K562 (cell line): ENCODE data around the gene PRCC. TPM values are rescaled to one million over a fixed set of nuclear protein-coding genes. Genes with fewer than 3 reads are reported as not detected.

Experiments
- ATAC-seq: fragments of 200-7000 bp; cut with Tn5 transposase; 3 replicates; pipeline ENCODE4 v1.9.1; 2020; ENCODE audit warnings: moderate library complexity
- BruUV-seq: library from RNA; stranded (reverse); fragments of 400-500 nt; replicated peaks from 2 replicates; lab custom pipeline; 2021; lab: Mats Ljungman, UMichigan
- CTCF ChIA-PET: fragments of 300-600 bp; formaldehyde crosslinking; extraction: SDS; loops from one replicate; lab custom pipeline; 2021; ENCODE audit warnings: low intra/inter-chr PET ratio; lab: Yijun Ruan, JAX
- POLR2A ChIA-PET: fragments of 300-600, 350-650 bp; sonication (Branson Sonifier 250); formaldehyde crosslinking; extraction: SDS; loops from one replicate; lab custom pipeline; 2021; ENCODE audit warnings: antibody characterized with exemption, inconsistent platforms; lab: Yijun Ruan, JAX
- DNase-seq, 4 experiments: peaks; one replicate each; pipeline versions ENCODE4 v3.0.0 to v3.0.0-alpha.2; 2011 to 2018; ENCODE audit warnings: low spot score in 3 of 4, mixed read lengths in 3 of 4; ENCODE audit errors: extremely low read depth in 1 of 4
- FAIRE-seq: peaks from 2 replicates; lab custom pipeline; 2011; peaks lifted over from hg19 to GRCh38; lab: Jason Lieb, UNC
- H2AFZ ChIP-seq: 2 replicates; pipeline ENCODE4 v1.6.0; 2011; ENCODE audit warnings: low read depth, low read length, control low read depth, inconsistent platforms
- H3K27ac ChIP-seq: fragments of 200-600 bp; 3 replicates; pipeline ENCODE4 v1.8.0; 2011; ENCODE audit warnings: low read depth, mild to moderate bottlenecking, control low read depth, inconsistent platforms, low read length, moderate library complexity, mixed read lengths; ENCODE audit errors: extremely low read depth
- H3K27me3 ChIP-seq, 2 experiments: fragments of 300-600 bp in 1 of 2; 2 replicates in 1 of 2; 3 replicates in 1 of 2; pipeline versions ENCODE4 v1.6.0 to v1.8.0; 2011; ENCODE audit warnings: inconsistent platforms in 2 of 2, low read length in 2 of 2, mild to moderate bottlenecking in 1 of 2, mixed read lengths in 1 of 2, moderate library complexity in 1 of 2; ENCODE audit not compliant: control insufficient read depth in 2 of 2, insufficient read depth in 2 of 2
- H3K36me3 ChIP-seq: fragments of 300-600 bp; 3 replicates; pipeline ENCODE4 v1.8.0; 2011; ENCODE audit warnings: mild to moderate bottlenecking, low read length, inconsistent platforms; ENCODE audit not compliant: control insufficient read depth, insufficient read depth
- H3K4me1 ChIP-seq, 2 experiments: fragments of 200-600 bp in 1 of 2; replicated peaks in 1 of 2; 2 replicates in 1 of 2; 3 replicates in 1 of 2; pipeline versions ENCODE4 v1.5.1 to v1.8.0; 2011; ENCODE audit warnings: inconsistent platforms in 2 of 2, low read length in 2 of 2, mild to moderate bottlenecking in 1 of 2, mixed read lengths in 1 of 2, moderate library complexity in 1 of 2; ENCODE audit not compliant: control insufficient read depth in 2 of 2, insufficient read depth in 2 of 2
- H3K4me2 ChIP-seq: 2 replicates; pipeline ENCODE4 v1.6.1; 2011; ENCODE audit warnings: low read length, control low read depth, inconsistent platforms, mixed read lengths; ENCODE audit not compliant: insufficient read depth
- H3K4me3 ChIP-seq: fragments of 200-600 bp; sonication (generic), shearing (Covaris generic); 2 replicates; pipeline ENCODE4 v1.5.1; 2016; ENCODE audit warnings: control low read depth, inconsistent platforms
- H3K79me2 ChIP-seq: fragments of 200-600 bp; 3 replicates; pipeline ENCODE4 v1.8.0; 2011; ENCODE audit warnings: low read length, inconsistent platforms; ENCODE audit not compliant: control insufficient read depth, insufficient read depth
- H3K9ac ChIP-seq, 2 experiments: 2 replicates each; pipeline versions ENCODE4 v1.6.0 to v1.6.1; 2011; ENCODE audit warnings: low read depth in 2 of 2, low read length in 2 of 2, control low read depth in 1 of 2, inconsistent platforms in 1 of 2, mild to moderate bottlenecking in 1 of 2, mixed read lengths in 1 of 2; ENCODE audit not compliant: insufficient read depth in 1 of 2
- H3K9me1 ChIP-seq: one replicate; pipeline ENCODE4 v1.6.0; 2011; ENCODE audit warnings: inconsistent platforms, mild to moderate bottlenecking, low read length, moderate library complexity; ENCODE audit not compliant: control insufficient read depth, insufficient read depth
- H3K9me3 ChIP-seq: replicated peaks from 2 replicates; pipeline ENCODE4 v1.5.1; 2011; ENCODE audit warnings: low read depth, low read length, inconsistent platforms; ENCODE audit not compliant: control insufficient read depth, insufficient read depth
- H4K20me1 ChIP-seq: replicated peaks from 2 replicates; pipeline ENCODE4 v1.6.1; 2011; ENCODE audit warnings: low read length, inconsistent platforms, mixed read lengths; ENCODE audit not compliant: control insufficient read depth, insufficient read depth
- CEBPG ChIP-seq, 3 experiments: fragments of 200-800 bp in 1 of 3; sonication (Bioruptor generic) in 1 of 3; sonication (generic) in 1 of 3; formaldehyde crosslinking in 1 of 3; IDR thresholded peaks in 2 of 3; conservative IDR thresholded peaks in 1 of 3; 2 replicates each; pipeline versions ENCODE4 v1.6.1 to v1.8.0; 2016 to 2022; ENCODE audit warnings: missing compliant biosample characterization in 2 of 3, missing genetic modification characterization in 2 of 3, mild to moderate bottlenecking in 1 of 3, missing genetic modification reagents in 1 of 3
- CREB3 ChIP-seq: fragments of 450-650 bp; conservative IDR thresholded peaks from 2 replicates; pipeline ENCODE4 v1.6.1; 2016; ENCODE audit warnings: missing genetic modification characterization, low read depth, mild to moderate bottlenecking, missing compliant biosample characterization, moderate library complexity
- CTBP1 ChIP-seq: fragments of 450-650 bp; IDR thresholded peaks from 2 replicates; pipeline ENCODE4 v1.6.1; 2016; ENCODE audit warnings: borderline replicate concordance
- EGR1 ChIP-seq: fragments of 450-650 bp; conservative IDR thresholded peaks from 2 replicates; pipeline ENCODE4 v1.6.1; 2017; ENCODE audit warnings: mild to moderate bottlenecking
- FOXP4 ChIP-seq: sonication (generic); formaldehyde crosslinking; IDR thresholded peaks from 2 replicates; pipeline ENCODE4 v1.8.0; 2022; ENCODE audit warnings: mild to moderate bottlenecking, missing genetic modification reagents, borderline replicate concordance
- NFRKB ChIP-seq: fragments of 450-650 bp; IDR thresholded peaks from 2 replicates; pipeline ENCODE4 v1.6.1; 2016; ENCODE audit warnings: low read depth
- SLC30A9 ChIP-seq: fragments of 250-450 bp; sonication (Bioruptor Pico); IDR thresholded peaks from 2 replicates; pipeline ENCODE4 v1.8.0; 2022; ENCODE audit warnings: mild to moderate bottlenecking, moderate library complexity
- WHSC1 ChIP-seq: IDR thresholded peaks from one replicate; pipeline ENCODE4 v1.6.1; 2012; ENCODE audit warnings: low read length, control low read depth, inconsistent platforms
- ZFP36 ChIP-seq: fragments of 150-350 bp; IDR thresholded peaks from 2 replicates; pipeline ENCODE4 v1.6.1; 2018; ENCODE audit warnings: low read length, low read depth; ENCODE audit not compliant: partially characterized antibody
- WGBS: fragments of 100-300 bp; shearing (Covaris generic); methylation state at CpG from one replicate; pipeline ENCODE4 v1.1.6; 2016; ENCODE audit warnings: low coverage, mixed read lengths; ENCODE audit not compliant: insufficient coverage; ENCODE audit errors: missing lambda C conversion rate; 5-methylcytosine and 5-hydroxymethylcytosine counted together
- in situ Hi-C: fragments of 300-500 bp; cut with MboI; formaldehyde crosslinking; loops from 4 replicates; pipeline ENCODE4 v1.15.0; 2018; ENCODE audit warnings: inconsistent platforms, mixed read lengths
- intact Hi-C: fragments of 100-400 bp; cut with micrococcal nuclease; formaldehyde crosslinking; loops from 2 replicates; pipeline ENCODE4 v1.14.2; 2022
- polyA plus RNA-seq, 8 experiments: library from polyadenylated mRNA; depleted of rRNA in 4 of 8; stranded (reverse) in 5 of 8; unstranded in 3 of 8; fragments of >200 nt; fragmentation: Nextera tagmentation in 2 of 8; fragmentation: Illumina TruSeq in 1 of 8; extraction: Ambion mirVana in 2 of 8; extraction: Trizol in 1 of 8; gene quantifications; 2 replicates each; pipeline versions ENCODE4 v1.2.1 to v1.2.3, GENCODE V29; 2011 to 2014; ENCODE audit warnings: inconsistent platforms in 1 of 8, missing spikeins in 1 of 8
- total RNA-seq, 7 experiments: library from RNA; depleted of rRNA in 6 of 7; stranded (reverse); fragments of >200 nt in 6 of 7; fragmentation: Illumina TruSeq in 2 of 7; extraction: Trizol in 2 of 7; gene quantifications; 2 replicates each; pipeline versions ENCODE4 v1.2.1 to v1.2.3, GENCODE V29; 2011 to 2021; ENCODE audit warnings: low replicate concordance in 1 of 7
- TF ChIP-seq, protein P1 (sequence below): sonication (generic); formaldehyde crosslinking; IDR thresholded peaks from 2 replicates; pipeline ENCODE4 v1.8.0; 2022; ENCODE audit warnings: mild to moderate bottlenecking, missing genetic modification reagents

The PRCC gene
- total and polyA plus RNA-seq, 9 of the 15 experiments (the other 6 are each of a cell fraction or from before 2014, with no cell fraction given): 23.9 to 201 (median 41.1) TPM

- Histone ChIP-seq H3K9ac (no peak overlapping the region), H3K27ac (no peak overlapping the region), H3K9me3 (no peaks in the 10 kb centered on the region), H3K36me3 (no peaks in the 10 kb centered on the region), H3K4me1 (peaks cover 0 to 8% of the 10 kb centered on the region in 2 experiments; a peak in 3 of 5 replicates), H3K4me3 (no peak overlapping the region), H2AFZ (no peak overlapping the region), H4K20me1 (no peaks in the 10 kb centered on the region), H3K9me1 (no peaks in the 10 kb centered on the region), H3K79me2 (no peaks in the 10 kb centered on the region), H3K27me3 (peaks cover 17 to 22% of the 10 kb centered on the region in 2 experiments; a peak in 4 of 5 replicates), H3K4me2 (no peak overlapping the region)
- no peak for TF ChIP-seq CREB3 (tag)
- no peak for TF ChIP-seq FOXP4 (CRISPR knock-in tag)
- TF ChIP-seq, protein P1, sequence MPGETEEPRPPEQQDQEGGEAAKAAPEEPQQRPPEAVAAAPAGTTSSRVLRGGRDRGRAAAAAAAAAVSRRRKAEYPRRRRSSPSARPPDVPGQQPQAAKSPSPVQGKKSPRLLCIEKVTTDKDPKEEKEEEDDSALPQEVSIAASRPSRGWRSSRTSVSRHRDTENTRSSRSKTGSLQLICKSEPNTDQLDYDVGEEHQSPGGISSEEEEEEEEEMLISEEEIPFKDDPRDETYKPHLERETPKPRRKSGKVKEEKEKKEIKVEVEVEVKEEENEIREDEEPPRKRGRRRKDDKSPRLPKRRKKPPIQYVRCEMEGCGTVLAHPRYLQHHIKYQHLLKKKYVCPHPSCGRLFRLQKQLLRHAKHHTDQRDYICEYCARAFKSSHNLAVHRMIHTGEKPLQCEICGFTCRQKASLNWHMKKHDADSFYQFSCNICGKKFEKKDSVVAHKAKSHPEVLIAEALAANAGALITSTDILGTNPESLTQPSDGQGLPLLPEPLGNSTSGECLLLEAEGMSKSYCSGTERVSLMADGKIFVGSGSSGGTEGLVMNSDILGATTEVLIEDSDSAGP (CRISPR knock-in tag): no peak
- TF ChIP-seq SLC30A9: no peak
- TF ChIP-seq CEBPG (CRISPR knock-in tag; IDR thresholded peaks at IDR 0.05): 0 out of 2 replicates have a peak, but pooled peaks have one; percentile 23
- TF ChIP-seq CEBPG (tag; conservative IDR thresholded peaks at IDR 0.05 in 1 of 2, IDR thresholded peaks at IDR 0.05 in 1 of 2): no peak
- peak; percentile 57 for TF ChIP-seq ZFP36
- TF ChIP-seq WHSC1: no peak
- TF ChIP-seq NFRKB: no peak
- TF ChIP-seq CTBP1: no peak
- TF ChIP-seq EGR1: no peak
- 0% methylated on average over 5 of the region's 5 CpGs for WGBS
- in situ Hi-C loops (no loop called here), intact Hi-C loops (loop anchor here (5.0 kb wide), 1 partner anchor 35 kb away; no protein-coding TSS in a partner anchor)
- ChIA-PET POLR2A (interaction anchor here (0.6 to 1.2 kb wide), 3 partner anchors 9 to 104 kb away, joined by 3 to 5 read pairs (median 3); partner anchors contain the start of genes ISG20L2 and METTL25B), CTCF (no interaction called here)
- no TSS peak for BruUV-seq
- ATAC-seq: no peak; the same call in 2 of the 3 replicates
- no peak for FAIRE-seq
- no peak for DNase-seq
These were observed 65.1 kb downstream of the PRCC start for GRCh38 chr1:156832434-156832833.
